Fibroblast of pulmonary artery (primary cell): ENCODE data around the gene CDCP1.

Source experiments
- DNase-seq: peaks from one replicate; pipeline ENCODE4 v3.0.0-alpha.2; 2010; ENCODE audit warnings: low read depth
- H3K4me3 ChIP-seq: replicated peaks from 2 replicates; pipeline ENCODE4 v1.5.1; 2011; ENCODE audit warnings: low read depth, mild to moderate bottlenecking, control low read depth, low read length, moderate library complexity
- TF ChIP-seq, protein P1 (sequence below): IDR thresholded peaks from 2 replicates; pipeline ENCODE4 v1.5.1; 2011; ENCODE audit warnings: mild to moderate bottlenecking, control low read depth, low read length, inconsistent platforms; ENCODE audit errors: missing control alignments

The CDCP1 gene

DNA sequence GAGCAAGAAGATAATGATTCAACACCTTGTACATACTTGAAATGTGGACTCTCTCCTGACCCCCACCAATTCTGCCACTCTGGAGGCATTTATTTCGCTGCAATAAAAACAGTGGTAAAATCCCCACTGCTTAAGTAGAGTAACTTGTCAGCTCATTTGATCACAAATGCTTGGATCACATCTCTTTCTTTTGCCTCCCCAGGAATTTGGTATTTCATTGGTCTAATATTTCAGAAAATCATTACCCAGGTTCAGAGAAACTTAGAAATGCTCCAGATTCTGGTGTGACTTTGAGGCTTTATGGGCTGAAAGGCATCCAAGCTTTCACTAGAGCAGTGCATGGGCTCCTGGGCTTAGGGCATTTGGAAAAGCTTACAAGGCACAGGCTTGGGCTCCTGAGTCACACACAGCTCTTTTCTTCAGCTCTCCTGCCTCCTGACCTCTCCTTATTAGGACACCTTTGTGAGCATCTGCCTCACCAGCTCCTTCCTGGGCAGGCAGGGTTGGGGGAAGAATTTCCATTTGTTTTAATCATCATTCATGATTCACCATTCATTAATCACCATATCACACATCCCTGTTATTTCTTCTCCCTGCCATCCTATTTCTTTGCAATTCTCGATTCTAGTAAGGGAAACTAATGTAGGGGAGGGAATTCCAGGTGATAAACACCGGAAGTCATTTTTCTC lies 22.5 kb downstream of the CDCP1 start:
- no peak overlapping the region for H3K4me3 ChIP-seq
- DNase-seq, result peak; percentile 66
- TF ChIP-seq, protein P1, sequence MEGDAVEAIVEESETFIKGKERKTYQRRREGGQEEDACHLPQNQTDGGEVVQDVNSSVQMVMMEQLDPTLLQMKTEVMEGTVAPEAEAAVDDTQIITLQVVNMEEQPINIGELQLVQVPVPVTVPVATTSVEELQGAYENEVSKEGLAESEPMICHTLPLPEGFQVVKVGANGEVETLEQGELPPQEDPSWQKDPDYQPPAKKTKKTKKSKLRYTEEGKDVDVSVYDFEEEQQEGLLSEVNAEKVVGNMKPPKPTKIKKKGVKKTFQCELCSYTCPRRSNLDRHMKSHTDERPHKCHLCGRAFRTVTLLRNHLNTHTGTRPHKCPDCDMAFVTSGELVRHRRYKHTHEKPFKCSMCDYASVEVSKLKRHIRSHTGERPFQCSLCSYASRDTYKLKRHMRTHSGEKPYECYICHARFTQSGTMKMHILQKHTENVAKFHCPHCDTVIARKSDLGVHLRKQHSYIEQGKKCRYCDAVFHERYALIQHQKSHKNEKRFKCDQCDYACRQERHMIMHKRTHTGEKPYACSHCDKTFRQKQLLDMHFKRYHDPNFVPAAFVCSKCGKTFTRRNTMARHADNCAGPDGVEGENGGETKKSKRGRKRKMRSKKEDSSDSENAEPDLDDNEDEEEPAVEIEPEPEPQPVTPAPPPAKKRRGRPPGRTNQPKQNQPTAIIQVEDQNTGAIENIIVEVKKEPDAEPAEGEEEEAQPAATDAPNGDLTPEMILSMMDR, result no peak

DNA sequence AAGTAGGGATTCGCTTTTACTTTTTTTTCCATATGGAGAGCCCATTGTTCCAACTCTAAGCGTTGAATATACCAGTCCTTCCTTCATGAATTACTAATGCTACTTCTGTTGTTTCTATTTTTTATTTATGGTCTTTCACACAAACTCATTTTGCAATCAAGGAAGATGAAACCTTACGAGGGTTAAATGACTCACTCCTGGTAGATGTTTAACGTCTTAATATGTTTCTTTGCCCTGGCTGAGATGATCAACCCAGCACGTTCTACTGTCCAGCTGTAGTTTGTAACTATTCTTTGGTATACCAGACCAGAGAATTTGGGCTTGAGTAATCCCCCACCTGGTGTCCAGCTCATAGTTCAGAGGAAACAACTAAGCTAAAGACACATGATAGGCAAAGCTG lies 23.1 kb downstream of the CDCP1 start:
- TF ChIP-seq, protein P1, result no peak
- DNase-seq, result peak; percentile 90
- no peak overlapping the region for H3K4me3 ChIP-seq

DNA sequence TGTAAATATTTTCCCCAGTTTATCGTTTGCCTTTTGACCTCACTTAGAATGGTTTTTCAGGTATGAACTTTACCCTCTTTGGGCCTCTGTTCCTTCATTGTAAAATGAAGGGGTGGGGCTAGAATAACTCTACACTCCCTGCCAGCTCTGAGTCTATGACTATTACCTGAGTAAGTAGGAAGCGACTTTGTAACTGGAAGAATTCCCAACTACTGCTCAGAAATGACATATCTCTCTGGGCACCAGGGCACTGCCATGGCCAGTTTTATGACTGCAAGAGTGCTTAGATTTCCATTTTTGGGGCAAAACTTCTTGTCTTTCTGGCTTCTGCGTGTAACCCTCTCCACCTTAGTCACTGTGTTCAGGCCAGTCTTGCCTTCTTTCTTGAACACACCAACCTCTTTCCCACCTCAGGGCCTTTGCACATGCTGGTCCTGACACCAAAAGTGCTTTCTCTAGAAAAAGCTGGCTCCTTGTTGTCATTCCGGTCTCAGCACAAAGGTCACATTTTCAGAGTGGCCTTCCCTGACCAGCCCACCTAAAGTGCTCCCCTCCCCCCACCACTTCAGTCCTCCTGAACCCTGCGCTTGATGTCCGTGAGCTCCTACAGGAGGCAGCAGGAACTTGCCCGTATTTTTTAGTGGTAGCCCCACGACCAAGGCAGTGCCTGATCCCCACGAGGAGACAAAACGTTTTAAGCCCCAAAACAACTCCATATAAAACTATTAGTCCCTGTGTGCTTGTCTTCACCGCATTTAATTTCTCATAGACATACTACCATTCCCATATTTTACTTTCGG lies 25.6 kb downstream of the CDCP1 start:
- DNase-seq, result no peak
- TF ChIP-seq, protein P1, result no peak

DNA sequence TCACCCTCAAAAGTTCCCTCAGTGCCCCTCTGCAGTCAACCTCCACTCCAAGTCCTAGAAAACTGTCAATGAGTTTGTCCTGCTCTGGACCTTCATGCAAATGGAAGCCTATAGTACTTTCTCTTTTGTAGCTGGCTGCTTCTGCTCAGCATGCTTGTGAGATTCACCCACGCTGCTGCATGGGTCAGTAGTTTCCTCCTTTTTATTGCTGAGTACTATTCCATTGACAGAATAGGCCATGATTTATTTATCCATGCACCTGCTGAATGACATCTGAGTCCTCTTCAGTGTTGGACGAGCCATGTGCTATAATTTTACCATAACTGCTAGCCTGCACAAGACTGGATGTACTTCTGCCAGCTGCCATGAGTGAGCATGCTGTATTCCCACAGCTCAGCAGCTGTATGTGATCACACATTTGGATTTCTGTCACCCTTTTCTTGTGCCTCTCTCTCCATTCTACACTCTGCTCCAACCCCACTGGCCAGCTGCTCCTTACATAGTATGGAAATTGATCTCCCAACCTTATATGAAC lies 26.3 kb downstream of the CDCP1 start:
- TF ChIP-seq, protein P1, result no peak
- H3K4me3 ChIP-seq, result no peak overlapping the region
- DNase-seq, result no peak

More for the DNA sequence above, 25.6 kb downstream of the CDCP1 start:
- no peak overlapping the region for H3K4me3 ChIP-seq

DNA sequence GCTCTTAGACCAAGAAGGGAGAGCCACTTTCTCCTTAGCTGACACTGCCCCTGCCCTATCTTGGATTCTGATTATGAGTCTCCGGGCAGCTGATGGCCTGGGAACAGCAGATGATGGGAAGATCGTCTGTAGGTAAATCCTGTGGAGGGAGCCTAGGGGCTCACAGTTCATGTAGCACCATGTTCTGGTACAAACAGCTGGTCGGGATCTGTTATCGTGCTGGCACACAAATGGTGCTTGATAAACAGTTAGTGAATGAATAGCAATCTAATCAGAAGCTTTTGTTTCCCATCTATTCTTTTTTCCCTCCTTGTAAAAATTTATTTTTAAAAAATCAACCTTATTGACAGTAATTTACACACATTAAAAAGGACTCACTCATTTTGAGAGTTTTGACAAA lies 26.8 kb downstream of the CDCP1 start:
- TF ChIP-seq, protein P1, result no peak
- H3K4me3 ChIP-seq, result no peak overlapping the region
- no peak for DNase-seq

DNA sequence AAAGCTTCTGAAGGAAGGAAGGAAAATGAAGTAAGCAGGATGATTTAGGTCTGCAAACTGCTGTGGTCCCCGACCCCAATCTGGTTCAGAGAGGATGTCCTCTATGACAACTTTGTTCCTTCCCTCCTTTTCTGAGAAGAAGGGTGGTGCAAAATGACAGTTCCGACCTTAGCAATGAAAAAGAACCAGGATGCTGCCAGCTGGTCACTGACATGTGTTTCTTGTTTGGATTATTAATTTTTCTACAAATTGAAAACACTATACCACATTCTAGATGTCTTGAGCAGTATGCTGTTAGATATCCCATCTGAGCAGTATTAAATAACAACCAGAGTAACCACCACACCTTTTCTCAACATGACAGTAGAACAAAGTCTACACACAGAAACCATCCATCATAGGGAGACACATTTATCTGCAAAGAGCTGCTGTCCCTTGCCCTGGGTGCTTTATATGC lies 27.5 kb downstream of the CDCP1 start:
- TF ChIP-seq, protein P1, result no peak
- H3K4me3 ChIP-seq, result no peak overlapping the region
- DNase-seq, result no peak
